Panc1 (cell line): ENCODE measurements around the gene SYT5. TPM values are rescaled to one million over a fixed set of nuclear protein-coding genes. Genes with fewer than 3 reads are reported as not detected.

Source experiments
- ATAC-seq: fragments of 200-7000 bp; cut with Tn5 transposase; 2 replicates; pipeline ENCODE4 v1.9.1; 2020; ENCODE audit warnings: mild to moderate bottlenecking, moderate library complexity
- BruUV-seq: library from RNA; stranded (reverse); fragments of 400-500 nt; replicated peaks from 2 replicates; lab custom pipeline; 2021; lab: Mats Ljungman, UMichigan
- CTCF ChIA-PET: fragments of 300-600 bp; sonication (Branson Sonifier 250); formaldehyde crosslinking; loops from one replicate; lab custom pipeline; 2022; ENCODE audit warnings: antibody characterized with exemption; lab: Charles Lee
- POLR2A ChIA-PET: fragments of 300-600 bp; sonication (Branson Sonifier 250); formaldehyde crosslinking; loops from one replicate; lab custom pipeline; 2022; ENCODE audit warnings: antibody characterized with exemption; lab: Charles Lee
- DNase-seq: peaks from one replicate; pipeline ENCODE4 v3.0.0-alpha.2; 2010; ENCODE audit warnings: low read depth, low spot score
- H3K27ac ChIP-seq: 2 replicates; pipeline ENCODE4 v1.5.1; 2011; ENCODE audit warnings: mild to moderate bottlenecking, low read length, inconsistent platforms
- H3K27me3 ChIP-seq: fragments of 200-500 bp; sonication (Bioruptor generic); 2 replicates; pipeline ENCODE4 v1.6.0; 2014; ENCODE audit warnings: low read length, inconsistent platforms; ENCODE audit not compliant: control insufficient read depth, insufficient read depth
- H3K36me3 ChIP-seq: fragments of 200-500 bp; sonication (Bioruptor generic); 2 replicates; pipeline ENCODE4 v1.5.1; 2014; ENCODE audit warnings: inconsistent platforms, mild to moderate bottlenecking, low read length, moderate library complexity; ENCODE audit not compliant: control insufficient read depth, insufficient read depth
- H3K4me1 ChIP-seq: 2 replicates; pipeline ENCODE4 v1.5.1; 2011; ENCODE audit warnings: inconsistent platforms, mild to moderate bottlenecking, low read length, moderate library complexity; ENCODE audit not compliant: control insufficient read depth, insufficient read depth
- H3K4me3 ChIP-seq, 2 experiments: 2 replicates each; pipeline ENCODE4 v1.5.1; 2011 to 2012; ENCODE audit warnings: low read depth in 2 of 2, low read length in 2 of 2, mild to moderate bottlenecking in 2 of 2, inconsistent platforms in 1 of 2, moderate library complexity in 1 of 2
- H3K9me3 ChIP-seq: fragments of 200-500 bp; sonication (Bioruptor generic); 2 replicates; pipeline ENCODE4 v1.5.1; 2014; ENCODE audit warnings: low read depth, mild to moderate bottlenecking, inconsistent platforms, low read length, moderate library complexity; ENCODE audit not compliant: control insufficient read depth, insufficient read depth
- POLR2AphosphoS5 ChIP-seq: IDR thresholded peaks from 2 replicates; pipeline ENCODE4 v1.6.1; 2012; ENCODE audit warnings: mild to moderate bottlenecking, low read depth, low read length, moderate library complexity
- SIN3A ChIP-seq: IDR thresholded peaks from 2 replicates; pipeline ENCODE4 v1.6.1; 2012; ENCODE audit warnings: low read depth, mild to moderate bottlenecking, low read length, moderate library complexity, borderline replicate concordance; ENCODE audit not compliant: insufficient read depth
- TCF7L2 ChIP-seq: IDR thresholded peaks from 2 replicates; pipeline ENCODE4 v1.6.1; 2011; ENCODE audit warnings: mild to moderate bottlenecking, low read depth, low read length, inconsistent platforms
- in situ Hi-C: cut with HindIII; loops from 2 replicates; pipeline ENCODE4 v1.10.0; 2016; ENCODE audit warnings: low sequenced_read_pairs, low pct_unique_long_range_greater_than_20kb
- intact Hi-C: fragments of 100-400 bp; cut with micrococcal nuclease; formaldehyde crosslinking; loops from one replicate; pipeline ENCODE4 v1.10.0; 2022; ENCODE audit not compliant: unreplicated experiment
- total RNA-seq: library from RNA; stranded (reverse); gene quantifications from one replicate; pipeline ENCODE4 v1.2.1, GENCODE V29; 2021; ENCODE audit not compliant: unreplicated experiment
- TF ChIP-seq, protein P1 (sequence below), 2 experiments: IDR thresholded peaks; 2 replicates each; pipeline ENCODE4 v1.6.1; 2011 to 2012; ENCODE audit warnings: low read depth in 2 of 2, control low read depth in 1 of 2, low read length in 1 of 2, mild to moderate bottlenecking in 1 of 2, moderate library complexity in 1 of 2; ENCODE audit not compliant: insufficient read depth in 1 of 2
- TF ChIP-seq, protein P2 (sequence below): fragments of 450-650 bp; IDR thresholded peaks from 2 replicates; pipeline ENCODE4 v1.5.1; 2017; ENCODE audit warnings: mild to moderate bottlenecking

SYT5 gene
- total RNA-seq, 1 experiment from 2014 or later = 3.2 TPM

DNA sequence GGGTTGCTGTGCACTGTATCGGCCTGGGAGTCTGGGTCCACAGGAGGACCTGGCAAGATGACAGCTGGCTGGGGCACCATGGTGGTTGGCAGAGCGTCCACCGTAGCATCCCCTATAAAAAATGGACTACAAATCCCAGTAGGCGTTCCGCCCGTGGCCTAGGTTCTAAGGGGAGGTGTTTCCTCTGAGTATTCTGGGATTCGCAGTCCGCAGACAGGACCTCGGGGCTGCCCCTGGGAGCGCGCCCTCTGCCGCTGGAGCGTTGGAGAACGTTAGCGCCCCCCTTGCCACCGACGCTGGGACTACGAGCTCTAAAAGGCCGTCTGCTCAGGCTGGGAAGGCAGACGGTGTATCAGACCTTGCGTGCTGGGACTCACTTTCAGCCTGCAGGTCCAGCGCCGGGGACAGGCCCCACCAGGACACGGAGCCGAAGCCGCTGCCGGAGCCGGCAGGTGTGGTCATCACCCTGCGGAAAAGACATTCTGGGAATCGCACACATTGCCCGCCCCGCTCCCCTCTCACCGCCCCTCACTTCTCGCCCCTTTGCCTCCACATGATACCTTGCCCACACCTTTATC lies 14.0 kb downstream of the SYT5 start:
- Histone ChIP-seq H3K4me3 (peak overlapping the region; percentile 61 to 82), H3K9me3 (no peaks in the 10 kb centered on the region), H3K36me3 (no peaks in the 10 kb centered on the region), H3K27me3 (no peaks in the 10 kb centered on the region), H3K27ac (no peak overlapping the region), H3K4me1 (peaks cover 3% of the 10 kb centered on the region; the same call in 1 of the 2 replicates)
- TF ChIP-seq, protein P1, sequence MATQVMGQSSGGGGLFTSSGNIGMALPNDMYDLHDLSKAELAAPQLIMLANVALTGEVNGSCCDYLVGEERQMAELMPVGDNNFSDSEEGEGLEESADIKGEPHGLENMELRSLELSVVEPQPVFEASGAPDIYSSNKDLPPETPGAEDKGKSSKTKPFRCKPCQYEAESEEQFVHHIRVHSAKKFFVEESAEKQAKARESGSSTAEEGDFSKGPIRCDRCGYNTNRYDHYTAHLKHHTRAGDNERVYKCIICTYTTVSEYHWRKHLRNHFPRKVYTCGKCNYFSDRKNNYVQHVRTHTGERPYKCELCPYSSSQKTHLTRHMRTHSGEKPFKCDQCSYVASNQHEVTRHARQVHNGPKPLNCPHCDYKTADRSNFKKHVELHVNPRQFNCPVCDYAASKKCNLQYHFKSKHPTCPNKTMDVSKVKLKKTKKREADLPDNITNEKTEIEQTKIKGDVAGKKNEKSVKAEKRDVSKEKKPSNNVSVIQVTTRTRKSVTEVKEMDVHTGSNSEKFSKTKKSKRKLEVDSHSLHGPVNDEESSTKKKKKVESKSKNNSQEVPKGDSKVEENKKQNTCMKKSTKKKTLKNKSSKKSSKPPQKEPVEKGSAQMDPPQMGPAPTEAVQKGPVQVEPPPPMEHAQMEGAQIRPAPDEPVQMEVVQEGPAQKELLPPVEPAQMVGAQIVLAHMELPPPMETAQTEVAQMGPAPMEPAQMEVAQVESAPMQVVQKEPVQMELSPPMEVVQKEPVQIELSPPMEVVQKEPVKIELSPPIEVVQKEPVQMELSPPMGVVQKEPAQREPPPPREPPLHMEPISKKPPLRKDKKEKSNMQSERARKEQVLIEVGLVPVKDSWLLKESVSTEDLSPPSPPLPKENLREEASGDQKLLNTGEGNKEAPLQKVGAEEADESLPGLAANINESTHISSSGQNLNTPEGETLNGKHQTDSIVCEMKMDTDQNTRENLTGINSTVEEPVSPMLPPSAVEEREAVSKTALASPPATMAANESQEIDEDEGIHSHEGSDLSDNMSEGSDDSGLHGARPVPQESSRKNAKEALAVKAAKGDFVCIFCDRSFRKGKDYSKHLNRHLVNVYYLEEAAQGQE (IDR thresholded peaks at IDR 0.05; ENCODE audit: insufficient read depth in 1 of 2, low read depth in 2 of 2, low read length in 1 of 2) = no peak
- 0 out of 2 replicates have a peak, but pooled peaks have one; percentile 16 for TF ChIP-seq TCF7L2
- TF ChIP-seq, protein P2, sequence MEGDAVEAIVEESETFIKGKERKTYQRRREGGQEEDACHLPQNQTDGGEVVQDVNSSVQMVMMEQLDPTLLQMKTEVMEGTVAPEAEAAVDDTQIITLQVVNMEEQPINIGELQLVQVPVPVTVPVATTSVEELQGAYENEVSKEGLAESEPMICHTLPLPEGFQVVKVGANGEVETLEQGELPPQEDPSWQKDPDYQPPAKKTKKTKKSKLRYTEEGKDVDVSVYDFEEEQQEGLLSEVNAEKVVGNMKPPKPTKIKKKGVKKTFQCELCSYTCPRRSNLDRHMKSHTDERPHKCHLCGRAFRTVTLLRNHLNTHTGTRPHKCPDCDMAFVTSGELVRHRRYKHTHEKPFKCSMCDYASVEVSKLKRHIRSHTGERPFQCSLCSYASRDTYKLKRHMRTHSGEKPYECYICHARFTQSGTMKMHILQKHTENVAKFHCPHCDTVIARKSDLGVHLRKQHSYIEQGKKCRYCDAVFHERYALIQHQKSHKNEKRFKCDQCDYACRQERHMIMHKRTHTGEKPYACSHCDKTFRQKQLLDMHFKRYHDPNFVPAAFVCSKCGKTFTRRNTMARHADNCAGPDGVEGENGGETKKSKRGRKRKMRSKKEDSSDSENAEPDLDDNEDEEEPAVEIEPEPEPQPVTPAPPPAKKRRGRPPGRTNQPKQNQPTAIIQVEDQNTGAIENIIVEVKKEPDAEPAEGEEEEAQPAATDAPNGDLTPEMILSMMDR = peak; percentile 99
- TF ChIP-seq SIN3A = peak; percentile 87
- intact Hi-C loops = no loop called here
- in situ Hi-C loops = no loop called here
- DNase-seq (peak; percentile 61), ATAC-seq (peak; percentile 87)
- no TSS peak for BruUV-seq
- ChIA-PET CTCF (interaction anchor here (0.7 to 1.0 kb wide), 3 partner anchors 10 to 38 kb away, joined by 3 to 4 read pairs (median 3); no protein-coding TSS in a partner anchor), POLR2A (interaction anchor here (0.5 to 1.2 kb wide), 2 partner anchors 224 to 407 kb away, joined by 3 to 4 read pairs; no protein-coding TSS in a partner anchor)

DNA sequence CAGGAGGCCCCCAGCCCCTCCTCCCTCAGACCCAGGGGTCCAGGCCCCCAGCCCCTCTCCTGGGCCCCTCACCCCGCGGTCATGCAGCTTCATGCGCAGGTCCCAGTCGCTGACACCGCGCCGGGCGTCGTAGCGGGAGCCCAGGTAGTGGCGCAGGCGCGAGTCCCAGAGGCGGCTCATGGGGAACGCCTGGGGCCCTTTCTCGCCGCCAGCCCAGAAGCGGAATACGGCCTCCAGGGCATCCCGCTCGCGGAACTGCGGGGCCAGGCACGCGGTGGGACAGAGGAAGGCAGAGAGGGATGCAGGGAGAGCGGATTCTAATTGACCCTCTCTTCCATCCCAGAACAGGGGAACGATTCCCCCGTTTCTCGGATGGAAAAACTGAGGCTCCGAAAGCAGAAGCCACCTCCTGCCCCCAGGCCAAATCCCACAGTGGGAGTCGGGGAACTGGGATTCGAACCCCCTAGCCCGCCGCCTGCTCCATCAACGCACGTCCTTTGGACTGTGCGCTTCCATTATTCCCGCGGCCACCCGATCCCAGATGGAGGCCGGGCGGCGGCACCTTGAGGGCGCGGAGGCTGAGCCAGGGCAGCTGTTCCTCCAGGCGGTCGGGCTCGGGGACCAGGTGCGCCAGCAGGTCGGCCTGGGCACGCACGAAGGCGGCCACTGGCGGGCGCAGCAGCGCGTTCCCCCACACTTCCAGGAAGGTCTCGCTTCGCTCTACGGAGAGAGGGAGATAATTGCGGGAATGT lies 18.3 kb downstream of the SYT5 start:
- TF ChIP-seq SIN3A (no peak), POLR2AphosphoS5 (no peak), TCF7L2 (no peak)
- TF ChIP-seq, protein P2 = no peak
- TF ChIP-seq, protein P1 (IDR thresholded peaks at IDR 0.05; ENCODE audit: insufficient read depth in 1 of 2, low read depth in 2 of 2, low read length in 1 of 2) = no peak
- in situ Hi-C loops = no loop called here
- Histone ChIP-seq H3K27me3 (no peaks in the 10 kb centered on the region), H3K4me1 (peaks cover 10% of the 10 kb centered on the region; the same call in 1 of the 2 replicates), H3K9me3 (no peaks in the 10 kb centered on the region), H3K36me3 (no peaks in the 10 kb centered on the region), H3K27ac (no peak overlapping the region), H3K4me3 (no peak overlapping the region)
- intact Hi-C loops = no loop called here
- ATAC-seq (no peak), DNase-seq (no peak)
- ChIA-PET CTCF (interaction anchor here (0.6 kb wide), 1 partner anchor 72 kb away, joined by 4 read pairs; no protein-coding TSS in a partner anchor), POLR2A (no interaction called here)
- BruUV-seq = no TSS peak
